H1 (cell line): ENCODE measurements around the gene SLC1A3. TPM values are rescaled to one million over a fixed set of nuclear protein-coding genes. Genes with fewer than 3 reads are reported as not detected.

ENCODE experiments used
- CTCF ChIA-PET: fragments of 300-600 bp; sonication (Branson Sonifier 250); formaldehyde crosslinking; loops from one replicate; lab custom pipeline; 2021; ENCODE audit not compliant: partially characterized antibody; lab: Charles Lee
- POLR2A ChIA-PET: fragments of 300-600 bp; sonication (Branson Sonifier 250); formaldehyde crosslinking; loops from one replicate; lab custom pipeline; 2021; ENCODE audit warnings: inconsistent platforms; ENCODE audit not compliant: partially characterized antibody; lab: Charles Lee
- DNase-seq, 2 experiments: peaks; one replicate each; pipeline versions ENCODE4 v3.0.0 to v3.0.0-alpha.2; 2010 to 2022; ENCODE audit warnings: low spot score in 2 of 2, low read depth in 1 of 2, mixed read lengths in 1 of 2
- FAIRE-seq: peaks from 2 replicates; lab custom pipeline; 2011; peaks lifted over from hg19 to GRCh38; lab: Jason Lieb, UNC
- H2AFZ ChIP-seq: 2 replicates; pipeline ENCODE4 v1.8.1; 2012; ENCODE audit warnings: low read length, inconsistent platforms
- H2AK5ac ChIP-seq: 2 replicates; pipeline ENCODE4 v1.6.1; 2013; ENCODE audit warnings: low read depth, low read length
- H2BK120ac ChIP-seq: replicated peaks from 2 replicates; pipeline ENCODE3; 2013; ENCODE audit warnings: low read depth, low read length, inconsistent platforms
- H2BK12ac ChIP-seq: 2 replicates; pipeline ENCODE4 v1.6.1; 2013; ENCODE audit warnings: low read depth, low read length
- H2BK15ac ChIP-seq: 2 replicates; pipeline ENCODE4 v1.6.1; 2013; ENCODE audit warnings: low read length
- H2BK20ac ChIP-seq: 2 replicates; pipeline ENCODE4 v1.6.1; 2013; ENCODE audit warnings: low read length
- H2BK5ac ChIP-seq: 2 replicates; pipeline ENCODE4 v1.6.1; 2013; ENCODE audit warnings: low read depth, low read length
- H3K14ac ChIP-seq: 2 replicates; pipeline ENCODE4 v1.6.1; 2013; ENCODE audit warnings: inconsistent platforms; ENCODE audit not compliant: insufficient read length
- H3K18ac ChIP-seq: 2 replicates; pipeline ENCODE4 v1.6.1; 2013; ENCODE audit warnings: low read length; ENCODE audit errors: extremely low read depth
- H3K23ac ChIP-seq: 2 replicates; pipeline ENCODE4 v1.6.1; 2013; ENCODE audit warnings: inconsistent platforms; ENCODE audit not compliant: insufficient read length
- H3K23me2 ChIP-seq: 2 replicates; pipeline ENCODE4 v1.6.1; 2013; ENCODE audit warnings: low read depth, low read length
- H3K27ac ChIP-seq: 2 replicates; pipeline ENCODE4 v1.6.1; 2011; ENCODE audit warnings: low read depth, low read length, inconsistent platforms
- H3K27me3 ChIP-seq, 4 experiments: replicated peaks in 1 of 4; 1 replicate in 1 of 4; 2 replicates in 3 of 4; pipeline versions ENCODE4 v1.6.1 to v1.8.1; 2011 to 2013; ENCODE audit warnings: low read length in 3 of 4, mild to moderate bottlenecking in 3 of 4, inconsistent platforms in 2 of 4, mixed read lengths in 2 of 4, moderate library complexity in 1 of 4; ENCODE audit not compliant: control insufficient read depth in 3 of 4, insufficient read depth in 3 of 4; ENCODE audit errors: extremely low read depth in 1 of 4
- H3K36me3 ChIP-seq, 4 experiments: 2 replicates each; pipeline versions ENCODE4 v1.6.1 to v1.8.1; 2011 to 2013; ENCODE audit warnings: mild to moderate bottlenecking in 4 of 4, low read length in 3 of 4, moderate library complexity in 2 of 4, control low read depth in 1 of 4, inconsistent platforms in 1 of 4; ENCODE audit not compliant: insufficient read depth in 4 of 4, control insufficient read depth in 2 of 4
- H3K4ac ChIP-seq: replicated peaks from 2 replicates; pipeline ENCODE3; 2013; ENCODE audit warnings: low read length, low read depth, mixed read lengths, inconsistent platforms; ENCODE audit not compliant: insufficient read length
- H3K4me1 ChIP-seq, 4 experiments: replicated peaks in 1 of 4; 1 replicate in 1 of 4; 2 replicates in 3 of 4; pipeline versions ENCODE4 v1.6.1 to v1.8.1; 2011 to 2013; ENCODE audit warnings: low read length in 3 of 4, inconsistent platforms in 2 of 4, mixed read lengths in 1 of 4; ENCODE audit not compliant: insufficient read depth in 4 of 4, control insufficient read depth in 3 of 4
- H3K4me2 ChIP-seq, 2 experiments: 2 replicates each; pipeline versions ENCODE4 v1.6.1 to v1.8.1; 2011 to 2013; ENCODE audit warnings: low read depth in 2 of 2, low read length in 2 of 2, control low read depth in 1 of 2, inconsistent platforms in 1 of 2, mild to moderate bottlenecking in 1 of 2; ENCODE audit not compliant: insufficient read depth in 1 of 2
- H3K4me3 ChIP-seq, 4 experiments: fragments of 200-600, 300-600 bp in 1 of 4; sonication (generic), shearing (Covaris generic), sonication (Bioruptor Twin) in 1 of 4; 2 replicates each; pipeline versions ENCODE4 v1.5.1 to v1.8.1; 2011 to 2016; ENCODE audit warnings: low read length in 4 of 4, low read depth in 3 of 4, control low read depth in 2 of 4, inconsistent platforms in 2 of 4, mild to moderate bottlenecking in 2 of 4, mixed read lengths in 1 of 4, moderate library complexity in 1 of 4; ENCODE audit not compliant: insufficient read depth in 2 of 4; ENCODE audit errors: extremely low read depth in 1 of 4
- H3K56ac ChIP-seq: replicated peaks from 2 replicates; pipeline ENCODE3; 2013; ENCODE audit warnings: low read depth, mild to moderate bottlenecking, mixed read lengths, low read length, inconsistent platforms; ENCODE audit not compliant: insufficient read length
- H3K79me1 ChIP-seq: 2 replicates; pipeline ENCODE4 v1.6.1; 2013; ENCODE audit warnings: low read depth, low read length, control low read depth
- H3K79me2 ChIP-seq, 2 experiments: 2 replicates each; pipeline versions ENCODE4 v1.6.1 to v1.8.1; 2012 to 2013; ENCODE audit warnings: low read length in 2 of 2, mild to moderate bottlenecking in 2 of 2, inconsistent platforms in 1 of 2; ENCODE audit not compliant: insufficient read depth in 2 of 2, control insufficient read depth in 1 of 2
- H3K9ac ChIP-seq, 4 experiments: replicated peaks in 1 of 4; 1 replicate in 1 of 4; 2 replicates in 3 of 4; pipeline versions ENCODE4 v1.6.1 to v1.8.1; 2011 to 2013; ENCODE audit warnings: low read depth in 3 of 4, low read length in 3 of 4, control low read depth in 2 of 4, mild to moderate bottlenecking in 2 of 4, moderate library complexity in 2 of 4, inconsistent platforms in 1 of 4; ENCODE audit errors: extremely low read depth in 1 of 4
- H3K9me3 ChIP-seq, 2 experiments: 2 replicates each; pipeline versions ENCODE4 v1.6.1 to v1.8.1; 2012 to 2013; ENCODE audit warnings: mild to moderate bottlenecking in 2 of 2, moderate library complexity in 2 of 2, control low read depth in 1 of 2, inconsistent platforms in 1 of 2, low read depth in 1 of 2, low read length in 1 of 2, mixed read lengths in 1 of 2; ENCODE audit not compliant: insufficient read depth in 2 of 2
- H4K20me1 ChIP-seq, 2 experiments: replicated peaks in 1 of 2; 2 replicates each; pipeline versions ENCODE3 to v1.8.1; 2011 to 2013; ENCODE audit warnings: inconsistent platforms in 2 of 2, low read length in 2 of 2, mild to moderate bottlenecking in 1 of 2; ENCODE audit not compliant: insufficient read depth in 2 of 2, control insufficient read depth in 1 of 2
- H4K5ac ChIP-seq: 2 replicates; pipeline ENCODE4 v1.6.1; 2013; ENCODE audit warnings: low read length, low read depth, mixed read lengths, inconsistent platforms; ENCODE audit not compliant: insufficient read length
- H4K8ac ChIP-seq: 2 replicates; pipeline ENCODE4 v1.8.0; 2013; ENCODE audit warnings: mild to moderate bottlenecking, moderate library complexity, low read length, inconsistent platforms; ENCODE audit not compliant: insufficient read depth; ENCODE audit errors: extremely low read depth
- H4K91ac ChIP-seq: replicated peaks from 2 replicates; pipeline ENCODE3; 2013; ENCODE audit warnings: low read length, mixed read lengths, inconsistent platforms; ENCODE audit not compliant: insufficient read length
- CEBPB ChIP-seq: IDR thresholded peaks from 2 replicates; pipeline ENCODE4 v1.6.1; 2012; ENCODE audit warnings: low read depth, low read length
- HDAC6 ChIP-seq: IDR thresholded peaks from one replicate; pipeline ENCODE4 v1.7.1; 2012; ENCODE audit warnings: low read depth, mild to moderate bottlenecking, inconsistent platforms, low read length, moderate library complexity
- KDM4A ChIP-seq: IDR thresholded peaks from one replicate; pipeline ENCODE4 v1.7.1; 2012; ENCODE audit warnings: low read depth, mild to moderate bottlenecking, moderate library complexity, low read length, inconsistent platforms; ENCODE audit not compliant: severe bottlenecking
- KDM5A ChIP-seq: fragments of 200-600 bp; IDR thresholded peaks from 2 replicates; pipeline ENCODE4 v1.7.1; 2012; ENCODE audit warnings: mild to moderate bottlenecking, low read length, inconsistent platforms, mixed read lengths
- RBBP5 ChIP-seq: IDR thresholded peaks from 2 replicates; pipeline ENCODE4 v1.7.1; 2012; ENCODE audit warnings: low read depth, mild to moderate bottlenecking, inconsistent platforms, low read length, moderate library complexity, borderline replicate concordance
- SIN3A ChIP-seq, 2 experiments: IDR thresholded peaks in 1 of 2; conservative IDR thresholded peaks in 1 of 2; 2 replicates each; pipeline ENCODE4 v1.6.1; 2011 to 2012; ENCODE audit warnings: low read length in 2 of 2, improper control_type of control experiment in 1 of 2, low read depth in 1 of 2, mild to moderate bottlenecking in 1 of 2
- TAF1 ChIP-seq: IDR thresholded peaks from 2 replicates; pipeline ENCODE4 v1.6.1; 2011; ENCODE audit warnings: mild to moderate bottlenecking, low read depth, low read length
- WGBS, 2 experiments: shearing (Covaris generic) in 1 of 2; methylation state at CpG; one replicate each; pipeline versions ENCODE4 v1.1.6 to v1.1.7; 2013 to 2015; ENCODE audit warnings: low lambda C conversion rate in 2 of 2, mixed read lengths in 2 of 2, inconsistent platforms in 1 of 2, low coverage in 1 of 2, missing lambda C conversion rate in 1 of 2; ENCODE audit not compliant: insufficient replicate concordance in 2 of 2, insufficient coverage in 1 of 2, insufficient read length in 1 of 2; ENCODE audit errors: extremely low coverage in 1 of 2, missing lambda C conversion rate in 1 of 2; 5-methylcytosine and 5-hydroxymethylcytosine counted together
- polyA plus RNA-seq, 7 experiments: library from polyadenylated mRNA; depleted of rRNA in 3 of 7; stranded (reverse) in 5 of 7; unstranded in 2 of 7; fragments of >200 nt in 5 of 7; fragments of 200-250 nt in 2 of 7; gene quantifications; 1 replicate in 5 of 7; 2 replicates in 1 of 7; 4 replicates in 1 of 7; pipeline versions ENCODE4 v1.2.1 to v1.2.3, GENCODE V29; 2011 to 2013; ENCODE audit warnings: missing spikeins in 2 of 7, mixed read lengths in 2 of 7
- total RNA-seq: library from RNA; stranded (reverse); fragmentation: NEBNext Ultra II Directional; extraction: Animal tissue kit (Norgen Biotek cat#: 25700); gene quantifications from 2 replicates; pipeline ENCODE4 v1.2.1, GENCODE V29; 2021
- TF ChIP-seq, protein P1 (sequence below): IDR thresholded peaks from 2 replicates; pipeline ENCODE4 v1.6.1; 2012; ENCODE audit warnings: low read length, inconsistent platforms

The SLC1A3 gene
- total and polyA plus RNA-seq, 2 of the 8 experiments (the other 6 are each of a cell fraction or from before 2014, with no cell fraction given), result 26.7 to 35.3 TPM

DNA sequence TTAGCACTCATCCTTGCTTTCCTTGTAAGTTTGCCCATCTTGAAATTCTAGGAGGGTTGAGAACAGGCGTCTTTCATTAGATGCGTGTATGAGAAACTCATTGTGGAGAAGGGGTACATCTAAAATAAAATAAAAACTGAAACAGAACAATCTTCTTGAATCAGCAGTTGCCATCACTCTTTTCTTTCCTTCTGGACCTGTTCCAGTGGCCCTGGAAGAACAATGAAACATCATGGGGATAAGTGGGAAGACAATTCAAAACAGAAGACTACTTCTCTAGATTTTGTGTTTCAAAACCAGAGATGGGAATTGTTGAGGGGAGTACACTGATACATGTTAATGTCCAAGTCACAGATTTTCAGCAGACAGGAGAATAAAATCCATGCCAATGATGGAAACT is 59.9 kb downstream of the SLC1A3 start:
- Histone ChIP-seq H3K4me2 (no peak overlapping the region), H3K4ac (no peak overlapping the region), H2BK20ac (no peak overlapping the region), H3K56ac (no peak overlapping the region), H3K36me3 (no peaks in the 10 kb centered on the region; a peak in 1 of 8 replicates), H3K4me1 (no peaks in the 10 kb centered on the region; a peak in 1 of 7 replicates), H3K79me2 (no peaks in the 10 kb centered on the region), H4K8ac (no peak overlapping the region), H3K23me2 (no peaks in the 10 kb centered on the region), H2BK15ac (no peak overlapping the region), H4K91ac (no peak overlapping the region), H3K27me3 (no peaks in the 10 kb centered on the region), H2AFZ (no peak overlapping the region), H3K79me1 (no peaks in the 10 kb centered on the region), H3K9me3 (no peaks in the 10 kb centered on the region), H3K14ac (no peak overlapping the region), H3K27ac (no peak overlapping the region), H2BK12ac (no peak overlapping the region), H2BK5ac (no peak overlapping the region), H3K9ac (no peak overlapping the region), H2BK120ac (no peak overlapping the region), H3K18ac (no peak overlapping the region), H4K20me1 (no peaks in the 10 kb centered on the region), H3K4me3 (no peak overlapping the region), H2AK5ac (no peak overlapping the region), H4K5ac (no peak overlapping the region), H3K23ac (no peak overlapping the region)
- no peak for DNase-seq
- ChIA-PET POLR2A (no interaction called here), CTCF (no interaction called here)
- no peak for FAIRE-seq
- WGBS, 2 experiments, result 93% methylated on average over 2 of the region's 2 CpGs; no CpG with 5 or more reads in 1 of the 2 experiments
- TF ChIP-seq KDM5A, result no peak
- no peak for TF ChIP-seq CEBPB
- no peak for TF ChIP-seq SIN3A (conservative IDR thresholded peaks at IDR 0.05 in 1 of 2, IDR thresholded peaks at IDR 0.05 in 1 of 2; ENCODE audit: low read depth in 1 of 2, low read length in 2 of 2)
- no peak for TF ChIP-seq TAF1
- no peak for TF ChIP-seq RBBP5
- TF ChIP-seq HDAC6, result no peak
- no peak for TF ChIP-seq KDM4A
- TF ChIP-seq, protein P1, sequence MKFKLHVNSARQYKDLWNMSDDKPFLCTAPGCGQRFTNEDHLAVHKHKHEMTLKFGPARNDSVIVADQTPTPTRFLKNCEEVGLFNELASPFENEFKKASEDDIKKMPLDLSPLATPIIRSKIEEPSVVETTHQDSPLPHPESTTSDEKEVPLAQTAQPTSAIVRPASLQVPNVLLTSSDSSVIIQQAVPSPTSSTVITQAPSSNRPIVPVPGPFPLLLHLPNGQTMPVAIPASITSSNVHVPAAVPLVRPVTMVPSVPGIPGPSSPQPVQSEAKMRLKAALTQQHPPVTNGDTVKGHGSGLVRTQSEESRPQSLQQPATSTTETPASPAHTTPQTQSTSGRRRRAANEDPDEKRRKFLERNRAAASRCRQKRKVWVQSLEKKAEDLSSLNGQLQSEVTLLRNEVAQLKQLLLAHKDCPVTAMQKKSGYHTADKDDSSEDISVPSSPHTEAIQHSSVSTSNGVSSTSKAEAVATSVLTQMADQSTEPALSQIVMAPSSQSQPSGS, result no peak
